ENCODE measurements around the gene MSH2. TPM values are rescaled to one million over a fixed set of nuclear protein-coding genes. Genes with fewer than 3 reads are reported as not detected.
"Not testable (repeated sequence)": the region's sequence is repeated elsewhere in the genome, so short reads cannot be mapped to it uniquely, and the experiment has no call there.

Gene MSH2
- total RNA-seq, 3 donors from 2014 or later (not counting 1 experiment from before 2014, with no cell fraction given): 11.9 to 18.8 (median 15.0) TPM

DNA sequence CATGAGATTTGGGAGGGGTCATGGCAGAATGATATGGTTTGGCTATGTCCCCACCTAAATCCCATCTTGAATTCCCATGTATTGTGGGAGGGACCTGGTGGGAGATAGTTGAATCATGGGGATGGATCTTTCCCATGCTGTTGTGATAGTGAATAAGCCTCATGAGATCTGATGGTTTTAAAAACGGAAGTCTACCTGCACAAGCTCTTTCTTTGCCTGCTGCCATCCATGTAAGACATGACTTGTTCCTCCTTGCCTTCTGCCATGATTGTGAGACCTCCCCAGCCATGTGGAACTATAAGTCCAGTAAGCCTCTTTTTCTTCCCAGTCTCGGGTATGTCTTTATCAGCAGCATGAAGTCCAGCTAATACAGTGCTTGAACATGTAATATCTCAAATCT lies 5.0 kb downstream of the MSH2 start:
- H3K27ac Mint-ChIP-seq; H3K9me3 Mint-ChIP-seq; H3K36me3 ChIP-seq (ENCODE audit: control insufficient read depth, insufficient read depth, low read length); H3K9me3 ChIP-seq (ENCODE audit: control insufficient read depth, insufficient read depth, low read length); intact Hi-C loops (cut with micrococcal nuclease); H3K36me3 Mint-ChIP-seq; ATAC-seq; H3K27me3 Mint-ChIP-seq (ENCODE audit: low read depth in 2 of 2); H3K4me3 ChIP-seq (ENCODE audit: low read length); H3K4me3 Mint-ChIP-seq; DNase-seq; H3K27me3 ChIP-seq (ENCODE audit: control insufficient read depth, insufficient read depth, low read length); H3K27ac ChIP-seq (ENCODE audit: low read length): not testable (repeated sequence)
- H3K4me1 Mint-ChIP-seq: peaks cover 23 to 29% of the 10 kb centered on the region in 2 donors
- WGBS (ENCODE audit: insufficient coverage): 100% methylated on average over 2 of the region's 2 CpGs
- H3K4me1 ChIP-seq (ENCODE audit: control insufficient read depth, insufficient read depth, low read length): peaks cover 12% of the 10 kb centered on the region

DNA sequence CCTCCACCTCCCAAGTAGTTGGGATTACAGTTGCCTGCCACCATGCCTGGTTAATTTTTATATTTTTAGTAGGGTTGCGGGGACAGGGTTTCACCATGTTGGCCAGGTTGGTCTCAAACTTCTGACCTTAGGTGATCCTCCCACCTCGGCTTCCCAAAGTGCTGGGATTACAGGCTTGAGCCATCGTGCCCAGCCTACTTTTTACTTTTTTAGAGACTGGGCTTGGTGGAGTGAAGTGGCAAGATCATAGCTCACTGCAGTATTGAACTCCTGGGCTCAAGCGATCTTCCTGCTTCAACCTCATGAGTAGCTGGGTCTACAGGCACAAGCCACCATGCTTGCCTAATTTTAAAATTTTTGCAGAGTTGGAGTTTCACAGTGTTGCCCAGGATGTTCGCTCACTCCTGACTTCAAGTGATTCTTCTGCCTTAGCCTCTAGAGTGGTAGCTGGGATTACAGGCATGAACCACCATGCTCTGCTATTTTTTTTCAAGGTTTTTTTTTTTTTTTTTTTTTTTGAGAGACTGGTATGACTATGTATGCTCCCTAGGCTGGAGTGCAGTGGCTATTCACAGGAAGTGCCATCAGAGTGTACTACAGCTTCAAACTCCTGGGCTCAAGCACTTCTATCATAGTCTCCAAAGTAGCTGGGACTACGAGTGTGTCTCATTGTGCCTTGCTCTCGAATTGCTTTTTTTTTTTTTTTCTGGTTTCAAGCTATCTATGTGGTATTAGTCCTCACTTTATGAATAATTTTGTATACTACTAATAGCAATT lies 11.9 kb downstream of the MSH2 start:
- Mint-ChIP-seq H3K27ac (no peak overlapping the region), H3K27me3 (ENCODE audit: low read depth in 2 of 2) (no peaks in the 10 kb centered on the region), H3K4me3 (no peak overlapping the region), H3K4me1 (no peaks in the 10 kb centered on the region), H3K9me3 (no peaks in the 10 kb centered on the region), H3K36me3 (peaks cover 7% of the 10 kb centered on the region)
- H3K27ac ChIP-seq (ENCODE audit: low read length): no peak overlapping the region
- 98% methylated on average over 5 of the region's 7 CpGs for WGBS (ENCODE audit: insufficient coverage)
- H3K27me3 ChIP-seq (ENCODE audit: control insufficient read depth, insufficient read depth, low read length): no peaks in the 10 kb centered on the region
- peaks cover 29% of the 10 kb centered on the region for H3K36me3 ChIP-seq (ENCODE audit: control insufficient read depth, insufficient read depth, low read length)
- no peak for TF ChIP-seq CTCF (IDR thresholded peaks at IDR 0.05)
- intact Hi-C loops (cut with micrococcal nuclease): no loop called here
- no peak for ATAC-seq
- no peak for DNase-seq
- H3K4me3 ChIP-seq (ENCODE audit: low read length): no peak overlapping the region
- H3K9me3 ChIP-seq (ENCODE audit: control insufficient read depth, insufficient read depth, low read length): no peaks in the 10 kb centered on the region
- H3K4me1 ChIP-seq (ENCODE audit: control insufficient read depth, insufficient read depth, low read length): no peaks in the 10 kb centered on the region

DNA sequence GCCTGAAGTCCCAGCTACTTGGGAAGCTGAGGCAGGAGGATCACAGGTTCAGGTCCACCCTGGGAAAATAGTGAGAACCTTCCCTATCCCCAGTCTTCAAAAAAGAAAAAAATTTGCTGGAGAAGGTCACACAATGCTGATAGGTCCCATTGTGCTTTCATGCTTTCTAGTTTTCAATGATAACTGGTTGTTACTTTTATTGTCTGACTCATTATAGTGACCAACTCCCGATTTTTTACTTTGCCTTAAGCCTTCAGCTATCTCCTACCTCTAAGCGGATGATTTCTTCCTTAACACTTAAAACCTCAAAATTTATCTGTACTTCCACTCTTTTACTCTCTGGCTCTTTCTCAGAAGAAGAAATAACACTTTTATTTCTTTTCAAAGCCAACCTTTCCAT lies 17.3 kb downstream of the MSH2 start:
- H3K9me3 ChIP-seq (ENCODE audit: control insufficient read depth, insufficient read depth, low read length): no peaks in the 10 kb centered on the region
- peaks cover 7% of the 10 kb centered on the region for H3K36me3 Mint-ChIP-seq

GRCh38 chr2:47420683-47421082 lies 17.7 kb downstream of the MSH2 start:
- H3K4me3 ChIP-seq (ENCODE audit: low read length); H3K27ac Mint-ChIP-seq; intact Hi-C loops (cut with micrococcal nuclease); H3K4me3 Mint-ChIP-seq; H3K36me3 Mint-ChIP-seq; H3K27ac ChIP-seq (ENCODE audit: low read length); ATAC-seq; H3K4me1 ChIP-seq (ENCODE audit: control insufficient read depth, insufficient read depth, low read length); H3K9me3 Mint-ChIP-seq; DNase-seq; H3K27me3 ChIP-seq (ENCODE audit: control insufficient read depth, insufficient read depth, low read length); H3K9me3 ChIP-seq (ENCODE audit: control insufficient read depth, insufficient read depth, low read length); H3K27me3 Mint-ChIP-seq (ENCODE audit: low read depth in 2 of 2); H3K4me1 Mint-ChIP-seq: not testable (repeated sequence)
- peaks cover 26% of the 10 kb centered on the region for H3K36me3 ChIP-seq (ENCODE audit: control insufficient read depth, insufficient read depth, low read length)
- WGBS (ENCODE audit: insufficient coverage): 93% methylated on average over 10 of the region's 10 CpGs

More for the DNA sequence above, 17.3 kb downstream of the MSH2 start:
- TF ChIP-seq CTCF (IDR thresholded peaks at IDR 0.05): no peak
- H3K4me1 ChIP-seq (ENCODE audit: control insufficient read depth, insufficient read depth, low read length): no peaks in the 10 kb centered on the region
- Mint-ChIP-seq H3K4me3 (no peak overlapping the region), H3K9me3 (no peaks in the 10 kb centered on the region), H3K27me3 (ENCODE audit: low read depth in 2 of 2) (no peaks in the 10 kb centered on the region), H3K4me1 (no peaks in the 10 kb centered on the region), H3K27ac (no peak overlapping the region)
- ATAC-seq (no peak), DNase-seq (no peak)
- WGBS (ENCODE audit: insufficient coverage): 77% methylated on average over 2 of the region's 2 CpGs
- H3K27me3 ChIP-seq (ENCODE audit: control insufficient read depth, insufficient read depth, low read length): no peaks in the 10 kb centered on the region
- peaks cover 30% of the 10 kb centered on the region for H3K36me3 ChIP-seq (ENCODE audit: control insufficient read depth, insufficient read depth, low read length)
- H3K4me3 ChIP-seq (ENCODE audit: low read length): no peak overlapping the region
- no peak overlapping the region for H3K27ac ChIP-seq (ENCODE audit: low read length)
- intact Hi-C loops (cut with micrococcal nuclease): no loop called here

All from natural killer cell (primary cell).